Ectodermal cell (in vitro differentiated cells): ENCODE results near the gene MTX1.

Experiments used
- H3K27ac ChIP-seq: 2 replicates; pipeline ENCODE4 v1.7.0; 2013; ENCODE audit warnings: mild to moderate bottlenecking, low read depth, low read length; ENCODE audit not compliant: insufficient read depth, poor library complexity, severe bottlenecking
- H3K27me3 ChIP-seq: 2 replicates; pipeline ENCODE4 v1.7.0; 2013; ENCODE audit warnings: mild to moderate bottlenecking, low read length; ENCODE audit not compliant: insufficient read depth, control insufficient read depth, poor library complexity, severe bottlenecking
- H3K36me3 ChIP-seq: one replicate; pipeline ENCODE4 v1.7.0; 2013; ENCODE audit warnings: low read length; ENCODE audit not compliant: control insufficient read depth, insufficient read depth
- H3K4me1 ChIP-seq: one replicate; pipeline ENCODE4 v1.7.0; 2013; ENCODE audit warnings: low read length; ENCODE audit not compliant: control insufficient read depth, insufficient read depth
- H3K4me3 ChIP-seq: 2 replicates; pipeline ENCODE4 v1.7.0; 2013; ENCODE audit warnings: low read depth, low read length, control low read depth; ENCODE audit not compliant: insufficient read depth
- H3K9me3 ChIP-seq: 2 replicates; pipeline ENCODE4 v1.7.0; 2013; ENCODE audit warnings: mild to moderate bottlenecking, low read length, moderate library complexity; ENCODE audit not compliant: control insufficient read depth
- WGBS, 2 experiments: methylation state at CpG; one replicate each; pipeline ENCODE4 v1.1.7; 2013; ENCODE audit warnings: missing lambda C conversion rate in 2 of 2; 5-methylcytosine and 5-hydroxymethylcytosine counted together

Gene MTX1

DNA sequence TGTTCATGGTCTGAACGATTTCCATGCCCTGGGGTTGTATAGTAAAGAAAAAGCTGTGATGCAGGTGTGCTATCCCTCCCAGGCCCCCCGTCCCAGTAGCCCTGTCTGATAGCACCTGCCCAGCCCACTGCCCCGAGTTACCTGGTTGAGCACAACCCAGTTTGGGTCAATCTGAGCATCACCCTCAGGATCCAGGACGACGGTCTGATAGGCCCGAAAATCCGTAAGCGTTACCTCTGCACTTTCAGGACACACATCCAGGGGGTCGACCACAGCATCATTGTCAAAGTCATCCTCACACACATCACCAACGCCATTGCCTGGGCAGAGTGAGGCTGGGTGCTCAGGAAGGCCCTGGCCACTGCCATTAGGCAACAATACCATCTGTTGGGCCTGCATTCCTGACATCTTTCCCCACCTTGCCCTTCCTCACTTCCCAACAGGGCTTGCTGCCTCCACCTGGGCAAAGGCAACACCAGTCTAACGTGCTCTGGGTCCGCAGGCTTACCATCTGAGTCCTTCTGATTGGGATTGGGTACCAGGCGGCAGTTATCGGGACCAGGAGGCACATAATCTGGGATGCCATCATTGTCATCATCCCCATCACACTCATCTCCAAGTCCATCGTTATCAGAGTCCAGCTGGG, 10.5 kb upstream of the MTX1 start:
- Histone ChIP-seq H3K4me1 (peaks cover 27% of the 10 kb centered on the region), H3K27ac (no peak overlapping the region), H3K27me3 (no peaks in the 10 kb centered on the region), H3K36me3 (peaks cover 58% of the 10 kb centered on the region), H3K4me3 (peak overlapping the region; percentile 16), H3K9me3 (no peaks in the 10 kb centered on the region)
- WGBS, 2 experiments = 94 to 96% methylated on average over 15 of the region's 15 CpGs

- Histone ChIP-seq H3K9me3 (no peaks in the 10 kb centered on the region), H3K27me3 (no peaks in the 10 kb centered on the region), H3K4me3 (no peak overlapping the region), H3K36me3 (peaks cover 58% of the 10 kb centered on the region), H3K4me1 (peaks cover 24% of the 10 kb centered on the region), H3K27ac (no peak overlapping the region)
- WGBS, 2 experiments = 96 to 98% methylated on average over 3 of the region's 3 CpGs
Measured at GRCh38 chr1:155198547-155198906, 10.0 kb upstream of the MTX1 start.

- H3K27ac ChIP-seq = no peak overlapping the region
Measured at GRCh38 chr1:155199792-155200191, 8.7 kb upstream of the MTX1 start.

DNA sequence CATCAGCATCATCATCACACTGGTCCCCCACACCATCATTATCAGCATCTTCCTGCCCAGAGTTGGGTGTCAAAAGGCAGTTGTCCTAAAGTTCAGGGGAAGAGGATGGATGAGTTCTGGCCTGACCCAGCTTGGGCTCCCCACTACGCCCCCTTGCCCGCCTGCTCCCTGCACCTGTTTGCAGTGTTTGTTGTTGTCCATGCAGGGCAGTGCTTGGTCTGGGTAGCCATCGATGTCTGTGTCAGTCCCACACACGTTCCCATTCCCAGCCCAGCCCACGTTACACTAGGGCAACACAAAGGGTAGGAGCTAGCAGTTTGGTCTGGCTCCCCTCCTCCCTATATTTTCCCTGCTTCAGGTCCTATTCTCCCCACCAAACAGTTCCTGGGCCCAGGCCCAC, 7.6 kb upstream of the MTX1 start:
- WGBS, 2 experiments = 92 to 94% methylated on average over 5 of the region's 5 CpGs
- peaks cover 27% of the 10 kb centered on the region for H3K4me1 ChIP-seq
- H3K27me3 ChIP-seq = no peaks in the 10 kb centered on the region
- H3K27ac ChIP-seq = no peak overlapping the region
- H3K36me3 ChIP-seq = peaks cover 58% of the 10 kb centered on the region
- no peak overlapping the region for H3K4me3 ChIP-seq
- H3K9me3 ChIP-seq = no peaks in the 10 kb centered on the region

More at GRCh38 chr1:155199792-155200191, 8.7 kb upstream of the MTX1 start:
- Histone ChIP-seq H3K27me3 (no peaks in the 10 kb centered on the region), H3K9me3 (no peaks in the 10 kb centered on the region), H3K4me1 (peaks cover 24% of the 10 kb centered on the region), H3K4me3 (no peak overlapping the region), H3K36me3 (peaks cover 58% of the 10 kb centered on the region)
- 95 to 96% methylated on average over 4 of the region's 4 CpGs for WGBS, 2 experiments

GRCh38 chr1:155202198-155202597, 6.3 kb upstream of the MTX1 start:
- H3K4me3 ChIP-seq = no peak overlapping the region
- peaks cover 52% of the 10 kb centered on the region for H3K36me3 ChIP-seq
- no peak overlapping the region for H3K27ac ChIP-seq
- WGBS, 2 experiments = 93% methylated on average over 7 of the region's 7 CpGs
- no peaks in the 10 kb centered on the region for H3K27me3 ChIP-seq
- no peaks in the 10 kb centered on the region for H3K9me3 ChIP-seq
- peaks cover 27% of the 10 kb centered on the region for H3K4me1 ChIP-seq

DNA sequence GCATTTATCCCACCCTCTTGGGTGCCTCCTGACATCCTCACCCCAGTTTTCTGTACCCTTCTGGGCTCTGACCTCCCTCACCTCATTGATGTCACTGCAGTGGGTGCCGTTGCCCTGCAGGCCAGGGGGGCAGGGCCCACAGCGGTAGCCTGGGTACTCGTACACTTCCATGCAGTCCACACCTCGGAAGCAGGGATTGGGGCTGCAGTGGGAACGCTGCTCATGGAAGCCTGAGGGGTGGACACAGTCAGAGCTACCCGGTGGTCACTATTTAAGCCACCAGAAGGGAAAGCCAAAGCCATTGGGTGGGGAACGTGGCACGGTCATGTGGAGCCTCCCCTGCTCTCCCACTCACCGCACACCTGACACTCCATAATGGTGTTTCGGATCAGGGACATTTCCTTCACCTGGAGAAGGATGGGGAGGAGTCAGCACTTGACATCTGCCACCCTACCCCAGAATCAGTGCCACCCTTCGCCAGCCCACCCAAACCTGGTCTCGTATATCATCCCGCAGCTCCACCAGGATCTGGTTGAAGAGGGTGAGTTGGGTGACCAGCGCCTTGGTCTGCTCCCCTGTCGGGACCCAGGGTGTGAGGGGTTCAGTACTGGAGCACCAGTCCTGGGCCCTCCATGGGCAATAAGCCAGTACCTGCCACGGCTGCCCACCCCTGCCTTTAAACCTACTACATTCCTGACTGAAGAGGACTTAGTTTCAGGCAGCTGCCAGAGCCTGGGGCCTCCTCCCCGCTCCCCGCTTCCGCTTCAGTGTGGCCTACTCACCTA, 5.6 kb upstream of the MTX1 start:
- no peaks in the 10 kb centered on the region for H3K9me3 ChIP-seq
- H3K4me1 ChIP-seq = peaks cover 21% of the 10 kb centered on the region
- WGBS, 2 experiments = 93 to 97% methylated on average over 19 of the region's 19 CpGs
- no peak overlapping the region for H3K4me3 ChIP-seq
- no peak overlapping the region for H3K27ac ChIP-seq
- H3K27me3 ChIP-seq = no peaks in the 10 kb centered on the region
- peaks cover 45% of the 10 kb centered on the region for H3K36me3 ChIP-seq

GRCh38 chr1:155205035-155205434, 3.5 kb upstream of the MTX1 start:
- H3K4me1 ChIP-seq = peaks cover 22% of the 10 kb centered on the region
- peaks cover 28% of the 10 kb centered on the region for H3K36me3 ChIP-seq
- no peak overlapping the region for H3K4me3 ChIP-seq
- no peaks in the 10 kb centered on the region for H3K27me3 ChIP-seq
- H3K9me3 ChIP-seq = no peaks in the 10 kb centered on the region
- no peak overlapping the region for H3K27ac ChIP-seq
- WGBS, 2 experiments = 93 to 96% methylated on average over 14 of the region's 14 CpGs

DNA sequence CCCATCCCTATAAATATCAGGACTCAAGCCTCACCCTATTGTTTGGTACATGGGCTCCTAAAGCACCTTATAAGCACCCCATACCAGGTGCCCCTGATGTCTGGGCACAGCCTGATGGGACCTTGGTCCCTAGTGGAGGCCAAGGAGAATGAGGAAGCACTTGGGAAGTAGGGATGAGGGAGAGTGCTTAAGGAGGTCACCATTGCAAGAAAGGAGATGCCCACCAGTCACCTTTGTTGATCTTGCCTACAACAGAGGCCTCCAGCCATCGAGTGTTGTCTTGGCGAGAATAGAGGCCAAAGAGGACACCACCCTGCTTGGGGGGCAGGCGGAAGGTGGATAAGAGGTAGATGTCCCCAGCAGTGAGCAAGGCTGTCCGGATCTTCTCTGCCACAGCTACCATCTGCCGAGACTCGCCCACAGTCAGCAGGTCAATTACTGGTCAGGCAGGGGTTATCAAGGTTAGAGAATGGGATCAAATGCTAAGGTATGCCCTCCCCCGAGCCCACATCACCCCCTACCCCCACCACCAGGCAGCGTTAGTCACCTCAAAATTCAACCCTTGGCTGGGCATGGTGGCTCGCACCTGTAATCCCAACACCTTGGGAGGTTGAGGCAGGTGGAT, 2.4 kb upstream of the MTX1 start:
- Histone ChIP-seq H3K4me1 (peaks cover 23% of the 10 kb centered on the region), H3K36me3 (peaks cover 17% of the 10 kb centered on the region), H3K9me3 (no peaks in the 10 kb centered on the region), H3K4me3 (no peak overlapping the region), H3K27ac (peak overlapping the region; percentile 2), H3K27me3 (no peaks in the 10 kb centered on the region)
- 82 to 85% methylated on average over 9 of the region's 9 CpGs for WGBS, 2 experiments

DNA sequence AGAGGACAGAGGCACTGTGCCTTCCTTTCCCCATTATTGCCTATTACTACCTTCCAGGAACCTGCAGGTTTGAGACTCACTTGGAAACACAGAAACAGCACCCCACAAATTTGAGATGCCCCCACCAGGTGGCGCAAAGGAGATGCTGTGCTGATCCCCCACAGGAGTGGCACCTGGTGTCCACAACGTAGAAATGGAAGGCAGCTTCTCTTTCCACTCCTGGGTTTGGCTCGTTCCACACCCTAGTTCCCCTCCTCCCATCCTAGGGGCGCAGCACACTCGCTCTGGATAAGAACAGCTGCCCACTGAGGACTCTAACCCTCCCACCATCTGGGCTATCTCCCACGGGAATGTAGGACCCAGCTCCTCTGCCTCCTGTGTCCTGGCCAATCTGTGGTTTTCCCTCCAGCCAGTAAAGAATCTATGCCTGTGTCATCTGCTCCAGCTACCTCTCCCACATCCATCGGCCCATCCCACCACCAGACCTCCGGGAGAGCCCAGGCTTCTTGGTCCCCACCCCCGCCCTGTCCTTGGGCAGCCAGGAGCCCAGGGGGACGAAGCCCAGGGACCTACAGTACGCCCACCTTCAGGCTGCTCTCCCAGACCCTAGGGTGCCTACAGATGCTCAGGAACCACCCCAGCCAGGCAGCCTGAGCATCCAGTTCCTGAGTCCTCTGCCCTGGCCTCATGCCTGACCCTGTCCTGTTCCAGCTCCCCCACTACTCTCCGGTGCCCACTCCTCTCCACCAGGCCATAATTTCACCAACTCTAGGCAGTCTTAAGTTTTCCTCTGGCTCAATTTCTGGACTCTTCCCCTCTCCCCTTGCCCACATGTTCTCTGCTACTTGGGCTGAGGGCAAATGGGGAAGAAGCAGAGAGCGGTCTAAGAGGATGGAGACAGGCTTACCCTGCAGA, 1.3 kb upstream of the MTX1 start:
- Histone ChIP-seq H3K27ac (peak overlapping the region; percentile 100), H3K36me3 (peaks cover 8% of the 10 kb centered on the region), H3K9me3 (no peaks in the 10 kb centered on the region), H3K4me1 (peaks cover 23% of the 10 kb centered on the region), H3K27me3 (no peaks in the 10 kb centered on the region), H3K4me3 (peak overlapping the region; percentile 94)
- 9% methylated on average over 13 of the region's 13 CpGs for WGBS, 2 experiments
